MCF 10A (cell line): ENCODE measurements around the gene CHGA. TPM values are rescaled to one million over a fixed set of nuclear protein-coding genes. Genes with fewer than 3 reads are reported as not detected.

Experiments used
- BruUV-seq: library from RNA; stranded (reverse); fragments of 400-500 nt; replicated peaks from 2 replicates; lab custom pipeline; 2021; lab: Mats Ljungman, UMichigan
- CTCF ChIA-PET: fragments of 300-600 bp; sonication (Branson Sonifier 250); formaldehyde crosslinking; extraction: SDS; loops from one replicate; lab custom pipeline; 2021; ENCODE audit warnings: antibody characterized with exemption, inconsistent platforms; lab: Yijun Ruan, JAX
- POLR2A ChIA-PET: fragments of 300-600, 350-650 bp; sonication (Branson Sonifier 250); formaldehyde crosslinking; extraction: SDS; loops from one replicate; lab custom pipeline; 2020; ENCODE audit warnings: antibody characterized with exemption, inconsistent platforms; lab: Yijun Ruan, JAX
- DNase-seq: peaks from one replicate; pipeline ENCODE4 v3.0.0-alpha.2; 2018; ENCODE audit not compliant: unreplicated experiment
- H3K27ac Mint-ChIP-seq: one replicate; pipeline ENCODE4 v1.8.0; 2022; ENCODE audit warnings: mild to moderate bottlenecking, low read depth, mixed read lengths; ENCODE audit not compliant: unreplicated experiment
- H3K27me3 Mint-ChIP-seq: one replicate; pipeline ENCODE4 v1.8.0; 2022; ENCODE audit warnings: mixed read lengths; ENCODE audit not compliant: insufficient read depth, unreplicated experiment
- H3K36me3 Mint-ChIP-seq: one replicate; pipeline ENCODE4 v1.8.0; 2022; ENCODE audit warnings: mild to moderate bottlenecking, moderate library complexity, mixed read lengths; ENCODE audit not compliant: insufficient read depth, unreplicated experiment
- H3K4me1 Mint-ChIP-seq: one replicate; pipeline ENCODE4 v1.8.0; 2022; ENCODE audit warnings: mixed read lengths; ENCODE audit not compliant: insufficient read depth, unreplicated experiment
- H3K4me3 Mint-ChIP-seq: one replicate; pipeline ENCODE4 v1.8.0; 2022; ENCODE audit warnings: mild to moderate bottlenecking, moderate library complexity, mixed read lengths; ENCODE audit not compliant: unreplicated experiment
- H3K9me3 Mint-ChIP-seq: one replicate; pipeline ENCODE4 v1.8.0; 2022; ENCODE audit warnings: mixed read lengths; ENCODE audit not compliant: unreplicated experiment
- CTCF ChIP-seq: fragments of 200-600 bp; IDR thresholded peaks from one replicate; pipeline ENCODE4 v1.8.0; 2022; ENCODE audit warnings: antibody characterized with exemption, mild to moderate bottlenecking; ENCODE audit not compliant: unreplicated experiment
- intact Hi-C: fragments of 100-400 bp; cut with micrococcal nuclease; formaldehyde crosslinking; loops from 2 replicates; pipeline ENCODE4 v1.14.1; 2022
- total RNA-seq: library from RNA; stranded (reverse); gene quantifications from 2 replicates; pipeline ENCODE4 v1.2.3, GENCODE V29; 2022

CHGA gene
- total RNA-seq, 1 experiment from 2014 or later = 0.35 TPM

- DNase-seq = no peak
- Mint-ChIP-seq H3K36me3 (no peaks in the 10 kb centered on the region), H3K4me3 (no peak overlapping the region), H3K27me3 (peaks cover 38% of the 10 kb centered on the region), H3K9me3 (no peaks in the 10 kb centered on the region), H3K4me1 (no peaks in the 10 kb centered on the region), H3K27ac (no peak overlapping the region)
- POLR2A ChIA-PET = no interaction called here
- intact Hi-C loops = no loop called here
- no peak for TF ChIP-seq CTCF
- no TSS peak for BruUV-seq
- CTCF ChIA-PET = interaction anchor here (0.7 kb wide), 2 partner anchors 214 to 250 kb away, joined by 3 read pairs; no protein-coding TSS in a partner anchor
These were observed 31.9 kb upstream of the CHGA start for GRCh38 chr14:92890830-92891588.

- ChIA-PET CTCF (interaction anchor here (1.1 to 2.2 kb wide), 2 partner anchors 12 to 220 kb away, joined by 6 to 8 read pairs; no protein-coding TSS in a partner anchor), POLR2A (interaction anchor here (0.6 to 1.0 kb wide), 3 partner anchors 11 to 87 kb away, joined by 3 to 4 read pairs (median 3); no protein-coding TSS in a partner anchor)
- Mint-ChIP-seq H3K27ac (no peak overlapping the region), H3K4me1 (no peaks in the 10 kb centered on the region), H3K36me3 (no peaks in the 10 kb centered on the region), H3K9me3 (no peaks in the 10 kb centered on the region), H3K27me3 (peaks cover 35% of the 10 kb centered on the region), H3K4me3 (no peak overlapping the region)
- DNase-seq = peak; percentile 11
- TF ChIP-seq CTCF = no peak
- BruUV-seq = no TSS peak
- intact Hi-C loops = no loop called here
These were observed 30.4 kb upstream of the CHGA start for GRCh38 chr14:92892589-92892988.

- Mint-ChIP-seq H3K9me3 (no peaks in the 10 kb centered on the region), H3K27me3 (peaks cover 17% of the 10 kb centered on the region), H3K4me3 (no peak overlapping the region), H3K36me3 (no peaks in the 10 kb centered on the region), H3K27ac (no peak overlapping the region), H3K4me1 (peaks cover 4% of the 10 kb centered on the region)
- intact Hi-C loops = no loop called here
- no peak for DNase-seq
- POLR2A ChIA-PET = no interaction called here
- no peak for TF ChIP-seq CTCF
- CTCF ChIA-PET = no interaction called here
- BruUV-seq = no TSS peak
These were observed 27.5 kb upstream of the CHGA start for GRCh38 chr14:92895352-92895878.

- peak; percentile 28 for DNase-seq
- ChIA-PET CTCF (interaction anchor here (0.6 to 0.7 kb wide), 2 partner anchors 17 to 721 kb away, joined by 3 to 4 read pairs; no protein-coding TSS in a partner anchor), POLR2A (no interaction called here)
- intact Hi-C loops = no loop called here
- peaks cover 4% of the 10 kb centered on the region for H3K4me1 Mint-ChIP-seq
- H3K27me3 Mint-ChIP-seq = peaks cover 30% of the 10 kb centered on the region
- TF ChIP-seq CTCF = no peak
- H3K9me3 Mint-ChIP-seq = no peaks in the 10 kb centered on the region
- no peaks in the 10 kb centered on the region for H3K36me3 Mint-ChIP-seq
- no peak overlapping the region for H3K27ac Mint-ChIP-seq
- BruUV-seq = no TSS peak
- H3K4me3 Mint-ChIP-seq = no peak overlapping the region
These were observed 24.9 kb upstream of the CHGA start for GRCh38 chr14:92897922-92898565.
